ENCODE results near the gene POMT1. TPM values are rescaled to one million over a fixed set of nuclear protein-coding genes. Genes with fewer than 3 reads are reported as not detected.
"Not testable (repeated sequence)": the region's sequence is repeated elsewhere in the genome, so short reads cannot be mapped to it uniquely, and the experiment has no call there.

Gene POMT1
- total and polyA plus RNA-seq, 2 of the 8 experiments (the other 6 are each of a cell fraction or from before 2014, with no cell fraction given), result 22.3 to 33.2 TPM

DNA sequence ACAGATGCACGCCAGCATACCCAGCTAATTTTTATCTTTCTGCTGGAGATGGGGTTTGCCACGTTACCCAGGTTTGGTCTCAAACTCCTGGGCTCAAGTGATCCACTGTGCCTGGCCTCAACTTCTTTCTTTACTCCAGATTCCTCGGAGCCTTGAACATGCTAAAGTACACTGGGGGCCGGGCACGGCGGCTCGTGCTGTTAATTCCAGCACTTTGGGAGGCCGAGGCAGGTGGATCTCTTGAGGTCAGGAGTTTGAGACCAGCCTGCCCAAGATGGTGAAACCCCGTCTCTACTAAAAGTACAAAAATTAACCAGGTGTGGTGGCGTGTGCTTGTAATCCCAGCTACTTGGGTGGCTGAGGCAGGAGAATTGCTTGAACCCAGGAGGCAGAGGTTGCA lies 47.1 kb upstream of the POMT1 start:
- H3K4me3 ChIP-seq (ENCODE audit: extremely low read depth in 1 of 4, insufficient read depth in 2 of 4, low read depth in 3 of 4, low read length in 4 of 4); H3K56ac ChIP-seq (replicated peaks; ENCODE audit: insufficient read length, low read depth, low read length); H2BK5ac ChIP-seq (ENCODE audit: low read depth, low read length); H2BK12ac ChIP-seq (ENCODE audit: low read depth, low read length); H3K23ac ChIP-seq (ENCODE audit: insufficient read length); H3K4ac ChIP-seq (replicated peaks; ENCODE audit: insufficient read length, low read depth, low read length); POLR2A ChIA-PET (ENCODE audit: partially characterized antibody); H2AK5ac ChIP-seq (ENCODE audit: low read depth, low read length); H3K23me2 ChIP-seq (ENCODE audit: low read depth, low read length); H2AFZ ChIP-seq (ENCODE audit: low read length); H2BK120ac ChIP-seq (replicated peaks; ENCODE audit: low read depth, low read length); H3K4me1 ChIP-seq (replicated peaks in 1 of 4; ENCODE audit: control insufficient read depth in 3 of 4, insufficient read depth in 4 of 4, low read length in 3 of 4); H3K27me3 ChIP-seq (replicated peaks in 1 of 4; ENCODE audit: control insufficient read depth in 3 of 4, extremely low read depth in 1 of 4, insufficient read depth in 3 of 4, low read length in 3 of 4); H3K27ac ChIP-seq (ENCODE audit: low read depth, low read length); DNase-seq (ENCODE audit: low read depth in 1 of 2, low spot score in 2 of 2); H2BK15ac ChIP-seq (ENCODE audit: low read length); FAIRE-seq; H3K4me2 ChIP-seq (ENCODE audit: insufficient read depth in 1 of 2, low read depth in 2 of 2, low read length in 2 of 2); H3K14ac ChIP-seq (ENCODE audit: insufficient read length); H4K91ac ChIP-seq (replicated peaks; ENCODE audit: insufficient read length, low read length); H2BK20ac ChIP-seq (ENCODE audit: low read length); H3K18ac ChIP-seq (ENCODE audit: extremely low read depth, low read length); H3K9me3 ChIP-seq (ENCODE audit: insufficient read depth in 2 of 2, low read depth in 1 of 2, low read length in 1 of 2); H4K8ac ChIP-seq (ENCODE audit: extremely low read depth, insufficient read depth, low read length); H3K9ac ChIP-seq (replicated peaks in 1 of 4; ENCODE audit: extremely low read depth in 1 of 4, low read depth in 3 of 4, low read length in 3 of 4); H4K5ac ChIP-seq (ENCODE audit: insufficient read length, low read depth, low read length): not testable (repeated sequence)
- H3K79me2 ChIP-seq (ENCODE audit: control insufficient read depth in 1 of 2, insufficient read depth in 2 of 2, low read length in 2 of 2), result peaks cover 0 to 37% of the 10 kb centered on the region in 2 experiments; a peak in 3 of 4 replicates
- 94% methylated on average over 10 of the region's 10 CpGs; no CpG with 5 or more reads in 1 of the 2 experiments for WGBS, 2 experiments (ENCODE audit: extremely low coverage in 1 of 2, insufficient coverage in 1 of 2, insufficient read length in 1 of 2, insufficient replicate concordance in 2 of 2, low coverage in 1 of 2, low lambda C conversion rate in 2 of 2, missing lambda C conversion rate in 1 of 2)
- peaks cover 17% of the 10 kb centered on the region for H3K79me1 ChIP-seq (ENCODE audit: low read depth, low read length)
- peaks cover 4 to 17% of the 10 kb centered on the region in 2 experiments for H4K20me1 ChIP-seq (replicated peaks in 1 of 2; ENCODE audit: control insufficient read depth in 1 of 2, insufficient read depth in 2 of 2, low read length in 2 of 2)
- peaks cover 39 to 92% (median 67%) of the 10 kb centered on the region in 4 experiments for H3K36me3 ChIP-seq (ENCODE audit: control insufficient read depth in 2 of 4, insufficient read depth in 4 of 4, low read length in 3 of 4)
- CTCF ChIA-PET (ENCODE audit: partially characterized antibody), result interaction anchor here (5.1 kb wide), 1 partner anchor 20 kb away, joined by 31 read pairs; no protein-coding TSS in a partner anchor
